Measurements from ENCODE around the gene RERE.
A peak's percentile ranks its signal among the peaks of the same experiment; 100 is the strongest.

The RERE gene

GRCh38 chr1:8314346-8315280 lies 502.8 kb downstream of the RERE start (continued):
- no peak for TF ChIP-seq ZNF302 (tag by site-specific recombination; IDR thresholded peaks at IDR 0.05; ENCODE audit: low read depth)
- TF ChIP-seq ZIC2 (tag by site-specific recombination; IDR thresholded peaks at IDR 0.05), result 0 out of 2 replicates have a peak, but pooled peaks have one; percentile 9
- TF ChIP-seq IKZF3 (tag by site-specific recombination; IDR thresholded peaks at IDR 0.05), result peak; percentile 95
- no peak for TF ChIP-seq ZNF548 (tag by site-specific recombination; IDR thresholded peaks at IDR 0.05)
- no peak for TF ChIP-seq ZNF571 (tag by site-specific recombination; IDR thresholded peaks at IDR 0.05)
- TF ChIP-seq ZNF248 (tag by site-specific recombination; IDR thresholded peaks at IDR 0.05), result no peak
- no peak for TF ChIP-seq ZNF747 (tag by site-specific recombination; IDR thresholded peaks at IDR 0.05)
- TF ChIP-seq PRDM6 (tag by site-specific recombination; IDR thresholded peaks at IDR 0.05), result no peak
- 0 out of 2 replicates have a peak, but pooled peaks have one; percentile 18 for TF ChIP-seq ZNF600 (tag by site-specific recombination; IDR thresholded peaks at IDR 0.05)
- TF ChIP-seq BCL11A (tag by site-specific recombination; IDR thresholded peaks at IDR 0.05; ENCODE audit: low read depth), result no peak
- TF ChIP-seq ZNF692 (tag by site-specific recombination; IDR thresholded peaks at IDR 0.05), result no peak
- TF ChIP-seq ZBTB20 (tag by site-specific recombination; IDR thresholded peaks at IDR 0.05), result no peak
- no peak for TF ChIP-seq MEIS1 (CRISPR knock-in tag; IDR thresholded peaks at IDR 0.05; ENCODE audit: borderline replicate concordance)
- TF ChIP-seq ZNF335 (tag by site-specific recombination; conservative IDR thresholded peaks at IDR 0.05), result no peak
- peak; percentile 88 for TF ChIP-seq ZNF654 (tag by site-specific recombination; IDR thresholded peaks at IDR 0.05; ENCODE audit: low read depth)
- TF ChIP-seq ZNF560 (tag by site-specific recombination; IDR thresholded peaks at IDR 0.05; ENCODE audit: borderline replicate concordance), result no peak
- no peak for TF ChIP-seq ZNF146 (tag by site-specific recombination; IDR thresholded peaks at IDR 0.05)
- 0 out of 2 replicates have a peak, but pooled peaks have one; percentile 22 for TF ChIP-seq ZBTB17 (tag by site-specific recombination; IDR thresholded peaks at IDR 0.05)
- no peak for TF ChIP-seq SCRT2 (tag by site-specific recombination; IDR thresholded peaks at IDR 0.05)
- TF ChIP-seq BCL6B (tag by site-specific recombination; IDR thresholded peaks at IDR 0.05), result no peak
- no peak for TF ChIP-seq ZFP3 (tag by site-specific recombination; IDR thresholded peaks at IDR 0.05; ENCODE audit: low read depth)
- TF ChIP-seq ZBTB26 (tag by site-specific recombination; optimal IDR thresholded peaks at IDR 0.05), result peak; percentile 11
- TF ChIP-seq TRIM28 (IDR thresholded peaks at IDR 0.05; ENCODE audit: borderline replicate concordance, low read length), result no peak
- no peak for TF ChIP-seq ZSCAN18 (tag by site-specific recombination; IDR thresholded peaks at IDR 0.05)
- TF ChIP-seq ZNF624 (tag by site-specific recombination; IDR thresholded peaks at IDR 0.05), result no peak
- no peak for TF ChIP-seq ZNF621 (tag by site-specific recombination; IDR thresholded peaks at IDR 0.05)
- TF ChIP-seq WT1 (tag by site-specific recombination; IDR thresholded peaks at IDR 0.05), result no peak
- TF ChIP-seq CTCF (tag by site-specific recombination; IDR thresholded peaks at IDR 0.05), result peak; percentile 85
- TF ChIP-seq ZNF664 (tag by site-specific recombination; IDR thresholded peaks at IDR 0.05), result no peak
- no peak for TF ChIP-seq ZNF157 (tag by site-specific recombination; IDR thresholded peaks at IDR 0.05)
- no peak for TF ChIP-seq ZNF114 (tag by site-specific recombination; IDR thresholded peaks at IDR 0.05)
- no peak for TF ChIP-seq SP3 (tag by site-specific recombination; IDR thresholded peaks at IDR 0.05)

Measured in HEK293 (cell line).